Tibial nerve (tissue), 4 donors: Measurements from ENCODE around the gene KAT2A. TPM values are rescaled to one million over a fixed set of nuclear protein-coding genes. Genes with fewer than 3 reads are reported as not detected.
A peak's percentile ranks its signal among the peaks of the same experiment; 100 is the strongest.
"Not testable (repeated sequence)": the region's sequence is repeated elsewhere in the genome, so short reads cannot be mapped to it uniquely, and the experiment has no call there.

ENCODE experiments used
- DNase-seq, 2 donors: peaks; one replicate each; pipeline ENCODE4 v3.0.0-alpha.2; 2019; ENCODE audit warnings: low spot score in 2 of 2
- H3K27ac ChIP-seq, 4 donors: fragments of 200-600 bp; sonication (generic) in 3 of 4; one replicate each; pipeline ENCODE4 v1.5.1; 2017 to 2019; ENCODE audit warnings: mild to moderate bottlenecking in 1 of 4
- H3K27me3 ChIP-seq, 2 donors: fragments of 200-600 bp; sonication (generic) in 1 of 2; one replicate each; pipeline versions ENCODE4 v1.5.1 to v1.6.0; 2017 to 2019
- H3K36me3 ChIP-seq, 3 donors: fragments of 200-600 bp; sonication (generic); one replicate each; pipeline ENCODE4 v1.5.1; 2018 to 2019
- H3K4me1 ChIP-seq, 4 donors: fragments of 200-600 bp; sonication (generic) in 3 of 4; one replicate each; pipeline ENCODE4 v1.5.1; 2017 to 2019
- H3K4me3 ChIP-seq, 4 donors: fragments of 200-600 bp; sonication (generic) in 3 of 4; one replicate each; pipeline ENCODE4 v1.5.1; 2017 to 2019; ENCODE audit warnings: mild to moderate bottlenecking in 1 of 4, moderate library complexity in 1 of 4
- H3K9me3 ChIP-seq, 4 donors: fragments of 200-600 bp; sonication (generic) in 3 of 4; one replicate each; pipeline ENCODE4 v1.5.1; 2017 to 2019
- EP300 ChIP-seq, 2 donors: sonication (generic); formaldehyde crosslinking; IDR thresholded peaks; one replicate each; pipeline ENCODE4 v1.6.1; 2017; ENCODE audit warnings: antibody characterized with exemption in 2 of 2, mild to moderate bottlenecking in 1 of 2
- POLR2A ChIP-seq, 2 donors: fragments of 450-650 bp; IDR thresholded peaks; one replicate each; pipeline ENCODE4 v1.6.1; 2017; ENCODE audit warnings: antibody characterized with exemption in 2 of 2, mild to moderate bottlenecking in 2 of 2, moderate library complexity in 2 of 2
- WGBS, 2 donors: methylation state at CpG; one replicate each; pipeline ENCODE4 v1.1.5; 2018; 5-methylcytosine and 5-hydroxymethylcytosine counted together
- total RNA-seq, 4 donors: library from RNA; depleted of rRNA; stranded (reverse); fragments of >200 nt; gene quantifications; one replicate each; pipeline ENCODE4 v1.1.0, GENCODE V29; 2016
- TF ChIP-seq, protein P1 (sequence below), 5 experiments: fragments of 200-600 bp in 3 of 5; fragments of 450-650 bp in 2 of 5; sonication (generic) in 3 of 5; IDR thresholded peaks; one replicate each; pipeline ENCODE4 v1.5.1; 2016 to 2019; ENCODE audit warnings: antibody characterized with exemption in 5 of 5, mild to moderate bottlenecking in 3 of 5, moderate library complexity in 2 of 5

The KAT2A gene
- total RNA-seq, 4 donors from 2014 or later: 92.2 to 143 (median 105) TPM

DNA sequence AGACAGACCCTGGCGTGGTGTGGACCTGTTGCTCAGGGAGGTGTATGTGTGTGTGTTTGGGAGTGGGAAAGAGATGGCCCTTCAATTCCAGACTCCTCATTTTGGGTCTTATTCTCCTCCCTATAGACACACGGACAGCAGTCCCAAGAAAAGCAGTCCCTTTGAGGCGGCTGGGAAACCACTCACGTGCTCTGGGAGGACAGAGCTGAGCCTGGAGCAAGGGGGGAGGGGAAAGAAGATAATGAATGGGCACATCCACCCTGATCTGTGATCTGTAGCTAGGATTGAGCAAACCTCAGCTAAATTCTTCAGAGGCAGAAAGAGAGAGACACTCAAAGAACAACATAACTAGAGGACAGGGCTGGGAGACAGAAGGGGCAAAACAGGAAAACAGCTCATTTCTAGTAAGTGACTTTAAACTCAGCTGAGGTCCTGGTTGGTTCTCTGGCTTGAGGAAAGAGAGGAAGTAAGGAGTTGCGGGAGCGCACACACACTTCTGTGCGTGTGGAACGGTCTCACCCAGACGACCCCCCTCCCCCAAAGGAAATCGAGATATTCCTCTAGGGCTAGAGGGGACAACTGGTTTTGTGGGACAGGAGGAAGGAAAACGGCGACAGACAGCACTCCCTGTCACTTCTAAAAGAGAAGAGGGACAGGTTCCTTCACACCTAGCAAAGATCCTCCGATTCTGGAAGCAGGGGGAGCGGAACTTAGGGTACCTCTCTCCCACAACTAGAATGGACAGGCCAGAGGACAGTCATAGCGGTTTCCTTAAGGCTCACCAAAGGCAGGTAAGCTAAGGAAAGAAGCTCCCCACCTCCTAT lies 33.0 kb upstream of the KAT2A start:
- 2 to 5% methylated on average over 15 of the region's 15 CpGs for WGBS, 2 donors
- peak overlapping the region; percentile 73 to 98 (median 84) for H3K4me3 ChIP-seq
- TF ChIP-seq EP300 (IDR thresholded peaks at IDR 0.05): no peak
- TF ChIP-seq, protein P1, sequence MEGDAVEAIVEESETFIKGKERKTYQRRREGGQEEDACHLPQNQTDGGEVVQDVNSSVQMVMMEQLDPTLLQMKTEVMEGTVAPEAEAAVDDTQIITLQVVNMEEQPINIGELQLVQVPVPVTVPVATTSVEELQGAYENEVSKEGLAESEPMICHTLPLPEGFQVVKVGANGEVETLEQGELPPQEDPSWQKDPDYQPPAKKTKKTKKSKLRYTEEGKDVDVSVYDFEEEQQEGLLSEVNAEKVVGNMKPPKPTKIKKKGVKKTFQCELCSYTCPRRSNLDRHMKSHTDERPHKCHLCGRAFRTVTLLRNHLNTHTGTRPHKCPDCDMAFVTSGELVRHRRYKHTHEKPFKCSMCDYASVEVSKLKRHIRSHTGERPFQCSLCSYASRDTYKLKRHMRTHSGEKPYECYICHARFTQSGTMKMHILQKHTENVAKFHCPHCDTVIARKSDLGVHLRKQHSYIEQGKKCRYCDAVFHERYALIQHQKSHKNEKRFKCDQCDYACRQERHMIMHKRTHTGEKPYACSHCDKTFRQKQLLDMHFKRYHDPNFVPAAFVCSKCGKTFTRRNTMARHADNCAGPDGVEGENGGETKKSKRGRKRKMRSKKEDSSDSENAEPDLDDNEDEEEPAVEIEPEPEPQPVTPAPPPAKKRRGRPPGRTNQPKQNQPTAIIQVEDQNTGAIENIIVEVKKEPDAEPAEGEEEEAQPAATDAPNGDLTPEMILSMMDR (IDR thresholded peaks at IDR 0.05): no peak
- no peak for TF ChIP-seq POLR2A (IDR thresholded peaks at IDR 0.05)
- H3K36me3 ChIP-seq: peaks cover 0 to 14% (median 0%) of the 10 kb centered on the region in 3 donors
- no peaks in the 10 kb centered on the region for H3K27me3 ChIP-seq
- no peak for DNase-seq
- H3K9me3 ChIP-seq: peaks cover 0 to 8% (median 0%) of the 10 kb centered on the region in 4 donors
- H3K27ac ChIP-seq: peak overlapping the region; percentile 44 to 89 (median 84)
- H3K4me1 ChIP-seq: peaks cover 0 to 44% (median 23%) of the 10 kb centered on the region in 4 donors

DNA sequence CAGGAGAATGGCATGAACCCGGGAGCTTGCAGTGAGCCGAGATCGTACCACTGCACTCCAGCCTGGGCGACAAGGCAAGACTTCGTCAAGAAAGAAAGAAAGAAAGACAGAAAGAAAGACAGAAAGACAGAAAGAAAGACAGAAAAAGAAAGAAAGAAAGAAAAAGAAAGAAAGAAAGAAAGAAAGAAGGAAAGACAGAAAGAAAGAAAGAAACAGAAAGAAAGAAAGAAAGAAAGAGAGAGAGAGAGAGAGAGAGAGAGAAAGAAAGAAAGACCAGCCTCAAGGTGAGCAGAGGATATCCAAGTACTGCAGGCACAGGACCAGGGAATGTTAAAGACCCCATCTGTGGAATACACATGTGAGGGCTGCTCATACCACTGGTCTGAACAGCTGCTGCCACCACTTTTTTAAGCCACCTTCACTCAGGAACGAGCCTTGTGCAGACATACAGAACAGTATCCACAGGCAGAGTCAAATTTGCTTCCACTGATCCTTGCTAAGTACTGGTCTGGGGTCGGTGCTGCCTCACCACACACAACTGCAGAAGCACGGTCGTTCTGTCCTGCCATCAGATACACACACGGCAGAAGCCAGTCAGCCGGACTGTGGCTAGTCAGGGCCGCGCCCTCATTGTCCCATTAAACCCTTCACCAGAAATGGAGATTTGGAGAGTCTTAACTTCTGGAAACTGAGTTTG lies 25.9 kb upstream of the KAT2A start:
- Histone ChIP-seq H3K36me3 (peaks cover 0 to 46% (median 0%) of the 10 kb centered on the region in 3 donors), H3K4me1 (peaks cover 0 to 31% (median 15%) of the 10 kb centered on the region in 4 donors), H3K9me3 (no peaks in the 10 kb centered on the region), H3K4me3 (no peak overlapping the region), H3K27ac (no peak overlapping the region), H3K27me3 (no peaks in the 10 kb centered on the region)
- TF ChIP-seq, protein P1 (IDR thresholded peaks at IDR 0.05): no peak
- TF ChIP-seq POLR2A (IDR thresholded peaks at IDR 0.05): no peak
- TF ChIP-seq EP300 (IDR thresholded peaks at IDR 0.05): no peak
- no peak for DNase-seq
- WGBS, 2 donors: 84 to 85% methylated on average over 13 of the region's 13 CpGs

DNA sequence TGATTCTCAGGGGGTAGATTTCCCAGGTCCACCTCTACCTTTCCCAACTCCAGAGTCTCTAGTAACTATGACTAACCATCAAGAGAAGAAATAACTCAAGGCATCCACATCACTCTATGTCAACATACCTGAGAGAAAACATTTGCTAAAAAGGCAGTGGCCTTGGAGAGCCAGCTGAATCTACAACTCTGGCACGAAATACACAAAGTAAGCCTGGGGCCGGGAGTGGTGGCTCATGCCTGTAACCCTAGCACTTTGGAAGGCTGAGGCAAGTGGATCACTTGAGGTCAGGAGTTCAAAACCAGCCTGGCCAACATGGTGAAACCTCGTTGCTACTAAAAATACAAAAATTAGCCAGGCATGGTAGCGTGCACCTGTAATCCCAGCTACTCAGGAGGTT lies 22.0 kb upstream of the KAT2A start:
- H3K27me3 ChIP-seq, H3K9me3 ChIP-seq, DNase-seq, H3K4me3 ChIP-seq: not testable (repeated sequence)
- peaks cover 0 to 52% (median 20%) of the 10 kb centered on the region in 4 donors for H3K4me1 ChIP-seq
- WGBS, 2 donors: 74 to 77% methylated on average over 4 of the region's 4 CpGs
- peaks cover 0 to 36% (median 0%) of the 10 kb centered on the region in 3 donors for H3K36me3 ChIP-seq
- peak overlapping the region in 1 of 4 donors; percentile 55 for H3K27ac ChIP-seq

DNA sequence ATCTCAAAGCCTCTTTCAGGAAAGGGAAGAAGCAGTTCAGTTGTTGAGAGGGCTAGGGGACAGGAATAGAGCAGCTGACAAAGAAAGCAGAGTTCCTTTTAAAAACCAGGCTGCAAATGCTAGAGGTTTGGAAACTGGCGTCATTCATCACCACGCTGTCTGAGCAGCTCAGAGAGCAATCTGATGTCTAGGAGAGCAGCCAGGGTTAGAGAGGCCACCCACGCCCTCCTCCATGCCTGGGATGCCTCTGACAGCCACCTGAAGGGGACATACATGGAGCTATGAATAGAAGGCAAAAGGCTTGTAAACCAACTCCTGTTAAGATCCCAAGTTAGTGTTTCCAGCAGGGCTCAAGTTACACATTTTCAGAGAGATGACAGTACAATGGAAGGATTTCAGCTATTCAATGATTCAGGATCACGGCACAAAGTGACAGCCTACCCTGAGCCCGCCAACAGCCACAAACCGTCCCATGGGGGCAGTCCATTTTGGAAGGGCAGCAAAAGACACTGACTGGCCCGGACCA lies 21.3 kb upstream of the KAT2A start:
- 46 to 68% methylated on average over 7 of the region's 7 CpGs for WGBS, 2 donors
- Histone ChIP-seq H3K9me3 (no peaks in the 10 kb centered on the region), H3K27me3 (no peaks in the 10 kb centered on the region), H3K4me1 (peaks cover 0 to 56% (median 20%) of the 10 kb centered on the region in 4 donors), H3K36me3 (peaks cover 0 to 30% (median 0%) of the 10 kb centered on the region in 3 donors), H3K27ac (peak overlapping the region in 2 of 4 donors; percentile 40 to 55), H3K4me3 (no peak overlapping the region)
- TF ChIP-seq EP300 (IDR thresholded peaks at IDR 0.05) (no peak), POLR2A (IDR thresholded peaks at IDR 0.05) (no peak)
- TF ChIP-seq, protein P1 (IDR thresholded peaks at IDR 0.05): no peak
- DNase-seq: no peak

DNA sequence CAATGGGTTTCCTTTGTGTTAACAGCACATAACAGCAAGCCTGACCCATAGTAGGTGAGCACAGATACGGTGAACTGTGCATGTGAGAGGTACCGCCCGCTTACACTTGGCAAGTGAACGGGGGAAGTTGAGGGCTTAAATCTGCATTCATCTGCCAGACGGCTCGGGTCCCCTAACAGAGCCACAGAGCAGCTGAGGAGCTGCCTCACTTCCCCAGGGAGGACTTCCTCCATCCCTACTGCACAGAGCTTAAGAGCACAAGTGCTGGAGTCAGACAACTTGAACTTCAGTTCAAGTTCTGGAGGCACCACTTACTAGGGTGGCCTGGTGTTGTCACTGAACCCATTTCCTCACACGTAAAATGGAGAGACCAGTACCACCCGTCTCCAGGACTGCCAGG lies 20.2 kb upstream of the KAT2A start:
- peaks cover 0 to 61% (median 23%) of the 10 kb centered on the region in 4 donors for H3K4me1 ChIP-seq
- H3K27ac ChIP-seq: peak overlapping the region in 1 of 4 donors; percentile 25
- WGBS, 2 donors: 56 to 72% methylated on average over 6 to 8 of the region's 8 CpGs
- H3K9me3 ChIP-seq: no peaks in the 10 kb centered on the region
- DNase-seq: no peak
- no peaks in the 10 kb centered on the region for H3K27me3 ChIP-seq
- TF ChIP-seq, protein P1 (IDR thresholded peaks at IDR 0.05): no peak
- no peak for TF ChIP-seq EP300 (IDR thresholded peaks at IDR 0.05)
- no peak overlapping the region for H3K4me3 ChIP-seq
- H3K36me3 ChIP-seq: peaks cover 0 to 24% (median 0%) of the 10 kb centered on the region in 3 donors

DNA sequence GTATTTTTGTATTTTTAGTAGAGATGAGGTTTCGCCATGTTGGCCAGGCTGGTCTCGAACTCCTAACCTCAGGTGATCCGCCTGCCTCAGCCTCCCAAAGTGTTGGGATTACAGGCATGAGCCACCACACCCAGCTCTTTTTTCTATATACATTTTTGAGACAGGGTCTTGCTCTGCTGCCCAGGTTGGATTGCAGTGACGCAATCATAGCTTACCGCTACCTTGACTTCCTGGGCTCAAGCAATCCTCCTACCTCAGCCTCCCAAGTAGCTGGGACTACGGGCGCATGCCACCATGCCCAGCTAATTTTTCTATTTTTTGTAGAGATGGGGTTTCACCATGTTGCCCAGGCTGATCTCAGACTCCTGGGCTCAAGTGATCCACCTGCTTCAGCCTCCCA lies 19.5 kb upstream of the KAT2A start:
- Histone ChIP-seq H3K36me3 (peaks cover 0 to 18% (median 0%) of the 10 kb centered on the region in 3 donors), H3K4me1 (peaks cover 0 to 66% (median 27%) of the 10 kb centered on the region in 4 donors)
- WGBS, 2 donors: 95 to 99% methylated on average over 7 of the region's 7 CpGs
- H3K4me3 ChIP-seq, H3K9me3 ChIP-seq, DNase-seq, H3K27me3 ChIP-seq, H3K27ac ChIP-seq: not testable (repeated sequence)
